HFFc6 (cell line): ENCODE measurements around the gene PFAS. TPM values are rescaled to one million over a fixed set of nuclear protein-coding genes. Genes with fewer than 3 reads are reported as not detected.

Experiments used
- DNase-seq: peaks from one replicate; pipeline ENCODE4 v3.0.0-alpha.2; 2018
- H3K27ac Mint-ChIP-seq: 2 replicates; pipeline ENCODE4 v1.8.0; 2020; ENCODE audit warnings: mild to moderate bottlenecking, mixed read lengths
- H3K27me3 Mint-ChIP-seq: 2 replicates; pipeline ENCODE4 v1.8.0; 2021; ENCODE audit warnings: mild to moderate bottlenecking, moderate library complexity, mixed read lengths; ENCODE audit not compliant: insufficient read depth
- H3K36me3 Mint-ChIP-seq: 2 replicates; pipeline ENCODE4 v1.8.0; 2021; ENCODE audit warnings: low read depth, mixed read lengths
- H3K4me1 Mint-ChIP-seq: 2 replicates; pipeline ENCODE4 v1.8.0; 2020; ENCODE audit warnings: low read depth, mixed read lengths
- H3K4me3 Mint-ChIP-seq: 2 replicates; pipeline ENCODE4 v1.8.0; 2020; ENCODE audit warnings: mild to moderate bottlenecking, moderate library complexity, mixed read lengths
- H3K9me3 Mint-ChIP-seq: 2 replicates; pipeline ENCODE4 v1.8.0; 2020; ENCODE audit warnings: mild to moderate bottlenecking, mixed read lengths
- total RNA-seq, 6 experiments: library from RNA; stranded (reverse); fragmentation: NEBNext Ultra II Directional; extraction: Animal tissue kit (Norgen Biotek cat#: 25700); gene quantifications; 2 replicates in 1 of 6; 3 replicates in 5 of 6; pipeline ENCODE4 v1.2.3, GENCODE V29; 2021
- TF ChIP-seq, protein P1 (sequence below): fragments of 200-600 bp; sonication (generic); IDR thresholded peaks from 2 replicates; pipeline ENCODE4 v1.5.0; 2021; ENCODE audit warnings: antibody characterized with exemption, mild to moderate bottlenecking

The PFAS gene
- total RNA-seq, 6 experiments from 2014 or later, result 46.8 to 63.9 (median 58.8) TPM

DNA sequence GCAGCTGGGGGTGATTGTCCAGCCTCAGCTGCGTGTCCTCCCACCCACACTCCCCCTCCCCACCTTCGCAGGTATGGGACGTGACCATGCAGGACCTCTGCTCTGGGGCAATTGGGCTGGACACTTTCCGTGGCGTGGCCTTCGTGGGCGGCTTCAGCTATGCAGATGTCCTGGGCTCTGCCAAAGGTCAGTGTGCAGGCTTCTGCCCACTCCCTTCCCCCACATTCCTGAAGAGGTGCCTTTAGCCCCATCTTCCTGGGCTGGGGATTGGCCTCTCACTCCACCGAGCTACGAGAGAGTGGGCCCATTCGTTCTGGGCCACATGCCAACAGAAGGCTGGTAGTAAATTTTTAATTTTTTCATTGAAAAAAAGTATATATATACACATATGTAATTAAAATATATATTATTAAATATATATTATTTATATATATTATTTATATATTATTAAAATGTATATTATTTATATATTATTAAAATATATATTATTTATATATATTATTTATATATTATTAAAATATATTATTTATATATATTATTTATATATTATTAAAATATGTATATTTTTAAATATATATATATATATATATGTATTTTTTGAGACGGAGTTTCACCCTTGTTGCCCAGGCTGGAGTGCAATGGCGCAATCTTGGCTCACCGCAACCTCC lies 18.5 kb downstream of the PFAS start:
- Mint-ChIP-seq H3K27ac (no peak overlapping the region), H3K9me3 (no peaks in the 10 kb centered on the region), H3K4me3 (no peak overlapping the region), H3K36me3 (no peaks in the 10 kb centered on the region; the same call in 1 of the 2 replicates), H3K27me3 (no peaks in the 10 kb centered on the region; the same call in 1 of the 2 replicates), H3K4me1 (no peaks in the 10 kb centered on the region)
- TF ChIP-seq, protein P1, sequence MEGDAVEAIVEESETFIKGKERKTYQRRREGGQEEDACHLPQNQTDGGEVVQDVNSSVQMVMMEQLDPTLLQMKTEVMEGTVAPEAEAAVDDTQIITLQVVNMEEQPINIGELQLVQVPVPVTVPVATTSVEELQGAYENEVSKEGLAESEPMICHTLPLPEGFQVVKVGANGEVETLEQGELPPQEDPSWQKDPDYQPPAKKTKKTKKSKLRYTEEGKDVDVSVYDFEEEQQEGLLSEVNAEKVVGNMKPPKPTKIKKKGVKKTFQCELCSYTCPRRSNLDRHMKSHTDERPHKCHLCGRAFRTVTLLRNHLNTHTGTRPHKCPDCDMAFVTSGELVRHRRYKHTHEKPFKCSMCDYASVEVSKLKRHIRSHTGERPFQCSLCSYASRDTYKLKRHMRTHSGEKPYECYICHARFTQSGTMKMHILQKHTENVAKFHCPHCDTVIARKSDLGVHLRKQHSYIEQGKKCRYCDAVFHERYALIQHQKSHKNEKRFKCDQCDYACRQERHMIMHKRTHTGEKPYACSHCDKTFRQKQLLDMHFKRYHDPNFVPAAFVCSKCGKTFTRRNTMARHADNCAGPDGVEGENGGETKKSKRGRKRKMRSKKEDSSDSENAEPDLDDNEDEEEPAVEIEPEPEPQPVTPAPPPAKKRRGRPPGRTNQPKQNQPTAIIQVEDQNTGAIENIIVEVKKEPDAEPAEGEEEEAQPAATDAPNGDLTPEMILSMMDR, result no peak
- DNase-seq, result no peak

DNA sequence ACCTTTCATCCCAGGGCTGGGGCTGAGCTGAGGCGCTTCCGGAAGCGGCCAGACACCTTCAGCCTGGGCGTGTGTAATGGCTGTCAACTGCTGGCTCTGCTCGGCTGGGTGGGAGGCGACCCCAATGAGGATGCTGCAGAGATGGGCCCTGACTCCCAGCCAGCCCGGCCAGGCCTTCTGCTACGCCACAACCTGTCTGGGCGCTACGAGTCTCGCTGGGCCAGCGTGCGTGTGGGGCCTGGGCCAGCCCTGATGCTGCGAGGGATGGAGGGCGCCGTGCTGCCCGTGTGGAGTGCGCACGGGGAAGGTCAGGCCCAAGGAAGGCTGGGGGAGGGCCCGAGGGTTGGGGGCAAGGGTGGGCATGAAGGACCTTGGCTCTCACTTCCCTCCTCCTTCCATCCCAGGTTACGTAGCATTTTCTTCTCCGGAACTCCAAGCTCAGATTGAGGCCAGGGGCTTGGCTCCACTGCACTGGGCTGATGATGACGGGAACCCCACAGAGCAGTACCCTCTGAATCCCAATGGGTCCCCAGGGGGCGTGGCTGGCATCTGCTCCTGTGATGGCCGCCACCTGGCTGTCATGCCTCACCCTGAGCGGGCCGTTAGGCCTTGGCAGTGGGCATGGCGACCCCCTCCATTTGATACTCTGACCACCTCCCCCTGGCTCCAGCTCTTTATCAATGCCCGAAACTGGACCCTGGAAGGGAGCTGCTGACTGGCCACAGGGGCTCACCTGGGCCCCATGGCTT lies 19.6 kb downstream of the PFAS start:
- no peak for DNase-seq

DNA sequence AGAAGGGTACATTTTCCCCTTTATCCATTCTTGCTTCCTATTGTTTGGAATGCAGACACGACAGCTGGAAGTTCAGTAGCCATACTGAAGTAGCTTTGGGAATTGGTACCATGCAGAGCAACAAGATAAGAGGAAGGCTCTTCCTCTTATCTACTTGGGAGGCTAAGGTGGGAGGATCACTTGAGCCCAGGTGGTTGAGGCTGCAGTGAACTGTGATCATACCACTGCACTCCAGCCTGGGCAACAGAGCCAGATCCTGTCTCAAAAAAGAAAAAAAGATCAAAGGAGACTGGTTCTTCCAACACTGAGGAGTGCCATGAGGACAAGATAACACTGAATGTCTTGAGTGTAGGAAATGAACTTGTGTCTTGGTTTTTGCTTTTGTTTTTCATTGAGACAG lies 23.3 kb downstream of the PFAS start:
- Mint-ChIP-seq H3K27ac (no peak overlapping the region), H3K36me3 (no peaks in the 10 kb centered on the region; the same call in 1 of the 2 replicates), H3K9me3 (no peaks in the 10 kb centered on the region), H3K27me3 (no peaks in the 10 kb centered on the region; the same call in 1 of the 2 replicates), H3K4me1 (no peaks in the 10 kb centered on the region), H3K4me3 (no peak overlapping the region)
- DNase-seq, result no peak
- TF ChIP-seq, protein P1, result no peak

More for the DNA sequence above, 19.6 kb downstream of the PFAS start:
- no peaks in the 10 kb centered on the region; the same call in 1 of the 2 replicates for H3K36me3 Mint-ChIP-seq
- no peaks in the 10 kb centered on the region for H3K4me1 Mint-ChIP-seq
- no peak overlapping the region for H3K4me3 Mint-ChIP-seq
- TF ChIP-seq, protein P1, result no peak
- H3K27me3 Mint-ChIP-seq, result no peaks in the 10 kb centered on the region; the same call in 1 of the 2 replicates
- H3K9me3 Mint-ChIP-seq, result no peaks in the 10 kb centered on the region
- no peak overlapping the region for H3K27ac Mint-ChIP-seq

DNA sequence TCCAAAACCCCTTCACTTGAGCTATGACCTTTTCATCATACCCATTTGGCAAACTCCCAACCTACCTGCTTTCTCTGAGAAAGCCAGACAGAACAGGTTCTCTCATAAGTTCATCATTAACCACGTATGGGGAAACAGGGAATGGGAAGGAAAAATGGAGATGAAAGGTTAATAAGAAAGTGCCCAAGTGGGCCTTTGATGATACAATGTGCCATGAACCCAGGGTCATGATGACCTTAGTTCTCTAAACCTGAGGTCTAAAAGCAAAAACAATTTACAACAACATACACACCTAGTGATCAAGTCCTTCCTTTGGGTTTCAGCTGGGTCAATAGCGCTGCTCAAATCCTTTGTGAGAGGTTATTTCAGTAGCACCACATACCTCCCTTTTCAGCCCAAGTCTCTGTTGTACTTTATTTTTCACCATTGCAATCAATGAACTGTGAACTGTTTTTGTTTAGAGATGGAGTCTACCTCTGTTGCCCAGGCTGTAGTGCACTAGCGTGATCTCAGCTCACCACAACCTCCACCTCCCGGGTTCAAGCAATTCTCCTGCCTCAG lies 24.9 kb downstream of the PFAS start:
- no peak for DNase-seq
- Mint-ChIP-seq H3K9me3 (no peaks in the 10 kb centered on the region), H3K4me3 (no peak overlapping the region), H3K36me3 (no peaks in the 10 kb centered on the region; the same call in 1 of the 2 replicates), H3K27ac (no peak overlapping the region), H3K4me1 (no peaks in the 10 kb centered on the region), H3K27me3 (no peaks in the 10 kb centered on the region; the same call in 1 of the 2 replicates)
- TF ChIP-seq, protein P1, result no peak

DNA sequence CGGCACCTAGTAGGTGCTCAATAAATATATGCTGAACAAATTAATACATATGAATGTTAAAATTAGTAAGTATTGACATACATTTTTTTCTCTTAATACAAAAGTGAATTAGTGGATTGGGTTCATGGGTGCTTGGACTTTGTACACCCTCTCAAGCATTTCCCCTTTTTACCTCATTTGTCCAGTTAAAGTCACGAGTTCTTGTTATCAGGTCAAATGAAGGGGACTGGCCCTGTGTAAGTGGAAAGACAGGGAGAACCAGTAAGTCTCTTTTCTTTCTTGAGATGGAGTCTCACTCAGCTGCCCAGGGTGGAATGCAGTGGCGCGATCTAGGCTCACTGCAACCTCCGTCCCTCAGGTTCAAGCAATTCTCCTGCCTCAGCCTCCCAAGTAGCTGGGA lies 25.7 kb downstream of the PFAS start:
- Mint-ChIP-seq H3K36me3 (no peaks in the 10 kb centered on the region), H3K27me3 (no peaks in the 10 kb centered on the region; the same call in none of the 2 replicates), H3K4me3 (no peak overlapping the region), H3K9me3 (no peaks in the 10 kb centered on the region), H3K4me1 (peaks cover 4% of the 10 kb centered on the region), H3K27ac (no peak overlapping the region)
- DNase-seq, result no peak
- TF ChIP-seq, protein P1, result no peak
